ENCODE results near the gene RITA1.

The RITA1 gene

GRCh38 chr12:113145720-113146551, 39.6 kb upstream of the RITA1 start:
- Histone ChIP-seq H3K27me3 (ENCODE audit: low read depth, low read length) (no peaks in the 10 kb centered on the region), H4K20me1 (ENCODE audit: insufficient read depth, low read length) (no peaks in the 10 kb centered on the region), H3K4me1 (ENCODE audit: low read length) (peaks cover 6% of the 10 kb centered on the region; the same call in 1 of the 2 replicates), H3K4me3 (ENCODE audit: low read length) (no peak overlapping the region), H3K9me3 (ENCODE audit: insufficient read depth, low read length) (no peaks in the 10 kb centered on the region), H3K36me3 (replicated peaks; ENCODE audit: low read depth, low read length) (no peaks in the 10 kb centered on the region), H3K27ac (ENCODE audit: low read length) (no peak overlapping the region), H3K9ac (ENCODE audit: low read length) (no peak overlapping the region), H3K4me2 (ENCODE audit: low read length) (no peak overlapping the region), H3K79me2 (ENCODE audit: low read length) (no peaks in the 10 kb centered on the region), H2AFZ (ENCODE audit: low read depth, low read length) (no peak overlapping the region)
- no peak for TF ChIP-seq CTCF (IDR thresholded peaks at IDR 0.05; ENCODE audit: low read depth, low read length)
- no peak for TF ChIP-seq EZH2phosphoT487 (IDR thresholded peaks at IDR 0.05; ENCODE audit: low read depth)

- Histone ChIP-seq H3K79me2 (ENCODE audit: low read length) (no peaks in the 10 kb centered on the region), H3K4me1 (ENCODE audit: low read length) (peaks cover 5% of the 10 kb centered on the region; the same call in 1 of the 2 replicates), H3K9me3 (ENCODE audit: insufficient read depth, low read length) (no peaks in the 10 kb centered on the region), H3K4me2 (ENCODE audit: low read length) (no peak overlapping the region), H3K36me3 (replicated peaks; ENCODE audit: low read depth, low read length) (no peaks in the 10 kb centered on the region), H3K27ac (ENCODE audit: low read length) (no peak overlapping the region), H3K27me3 (ENCODE audit: low read depth, low read length) (peaks cover 3% of the 10 kb centered on the region), H4K20me1 (ENCODE audit: insufficient read depth, low read length) (no peaks in the 10 kb centered on the region), H2AFZ (ENCODE audit: low read depth, low read length) (no peak overlapping the region), H3K4me3 (ENCODE audit: low read length) (no peak overlapping the region), H3K9ac (ENCODE audit: low read length) (no peak overlapping the region)
- TF ChIP-seq CTCF (IDR thresholded peaks at IDR 0.05; ENCODE audit: low read depth, low read length), result no peak
- TF ChIP-seq EZH2phosphoT487 (IDR thresholded peaks at IDR 0.05; ENCODE audit: low read depth), result no peak
These were observed 38.5 kb upstream of the RITA1 start for GRCh38 chr12:113146999-113147398.

GRCh38 chr12:113149361-113150150, 36.0 kb upstream of the RITA1 start, which contains the start of gene CFAP73:
Gene CFAP73, plus strand, starts transcription at chr12:113149724. Its CDS starts 134 bp downstream, at chr12:113149858.
- TF ChIP-seq CTCF (IDR thresholded peaks at IDR 0.05; ENCODE audit: low read depth, low read length), result no peak
- TF ChIP-seq EZH2phosphoT487 (IDR thresholded peaks at IDR 0.05; ENCODE audit: low read depth), result no peak
- no peak within 1 kb of the TSS for H3K9ac ChIP-seq (ENCODE audit: low read length)
- no peak within 1 kb of the TSS for H2AFZ ChIP-seq (ENCODE audit: low read depth, low read length)
- H3K36me3 ChIP-seq (replicated peaks; ENCODE audit: low read depth, low read length), result no peaks in the 10 kb centered on the region
- H3K79me2 ChIP-seq (ENCODE audit: low read length), result no peaks in the 10 kb centered on the region
- H3K27ac ChIP-seq (ENCODE audit: low read length), result no peak within 1 kb of the TSS
- H3K4me2 ChIP-seq (ENCODE audit: low read length), result no peak within 1 kb of the TSS
- H3K4me3 ChIP-seq (ENCODE audit: low read length), result no peak within 1 kb of the TSS
- H3K27me3 ChIP-seq (ENCODE audit: low read depth, low read length), result peaks cover 13% of the 10 kb centered on the region
- H3K4me1 ChIP-seq (ENCODE audit: low read length), result peaks cover 2% of the 10 kb centered on the region; the same call in 1 of the 2 replicates
- H4K20me1 ChIP-seq (ENCODE audit: insufficient read depth, low read length), result no peaks in the 10 kb centered on the region
- no peaks in the 10 kb centered on the region for H3K9me3 ChIP-seq (ENCODE audit: insufficient read depth, low read length)

- Histone ChIP-seq H3K9me3 (ENCODE audit: insufficient read depth, low read length) (no peaks in the 10 kb centered on the region), H3K4me3 (ENCODE audit: low read length) (no peak overlapping the region), H3K27me3 (ENCODE audit: low read depth, low read length) (peaks cover 13% of the 10 kb centered on the region), H3K4me1 (ENCODE audit: low read length) (peaks cover 2% of the 10 kb centered on the region; the same call in 1 of the 2 replicates), H4K20me1 (ENCODE audit: insufficient read depth, low read length) (no peaks in the 10 kb centered on the region; the same call in 1 of the 2 replicates), H2AFZ (ENCODE audit: low read depth, low read length) (no peak overlapping the region), H3K79me2 (ENCODE audit: low read length) (no peaks in the 10 kb centered on the region), H3K36me3 (replicated peaks; ENCODE audit: low read depth, low read length) (no peaks in the 10 kb centered on the region), H3K4me2 (ENCODE audit: low read length) (no peak overlapping the region), H3K9ac (ENCODE audit: low read length) (no peak overlapping the region), H3K27ac (ENCODE audit: low read length) (no peak overlapping the region)
- TF ChIP-seq EZH2phosphoT487 (IDR thresholded peaks at IDR 0.05; ENCODE audit: low read depth) (no peak), CTCF (IDR thresholded peaks at IDR 0.05; ENCODE audit: low read depth, low read length) (no peak)
These were observed 33.9 kb upstream of the RITA1 start for GRCh38 chr12:113151655-113152054.

Measured in OCI-LY3 (cell line).